OCI-LY1 (cell line): Measurements from ENCODE around the gene CDC25B.

Experiments
- EZH2 ChIP-seq: fragments of 200-600 bp; sonication (generic), shearing (Covaris generic); IDR thresholded peaks from 2 replicates; pipeline ENCODE4 v1.8.0; 2017; ENCODE audit warnings: borderline replicate concordance, mixed run types, mild to moderate bottlenecking, antibody characterized with exemption, low read length, moderate library complexity, mixed read lengths
- TF ChIP-seq, protein P1 (sequence below): fragments of 200-600 bp; sonication (generic), shearing (Covaris generic); IDR thresholded peaks from 2 replicates; pipeline ENCODE4 v1.5.1; 2017; ENCODE audit warnings: mild to moderate bottlenecking, antibody characterized with exemption, low read length, moderate library complexity, mixed read lengths

GRCh38 chr20:3766422-3767109 is 29.5 kb upstream of the CDC25B start:
- TF ChIP-seq, protein P1, sequence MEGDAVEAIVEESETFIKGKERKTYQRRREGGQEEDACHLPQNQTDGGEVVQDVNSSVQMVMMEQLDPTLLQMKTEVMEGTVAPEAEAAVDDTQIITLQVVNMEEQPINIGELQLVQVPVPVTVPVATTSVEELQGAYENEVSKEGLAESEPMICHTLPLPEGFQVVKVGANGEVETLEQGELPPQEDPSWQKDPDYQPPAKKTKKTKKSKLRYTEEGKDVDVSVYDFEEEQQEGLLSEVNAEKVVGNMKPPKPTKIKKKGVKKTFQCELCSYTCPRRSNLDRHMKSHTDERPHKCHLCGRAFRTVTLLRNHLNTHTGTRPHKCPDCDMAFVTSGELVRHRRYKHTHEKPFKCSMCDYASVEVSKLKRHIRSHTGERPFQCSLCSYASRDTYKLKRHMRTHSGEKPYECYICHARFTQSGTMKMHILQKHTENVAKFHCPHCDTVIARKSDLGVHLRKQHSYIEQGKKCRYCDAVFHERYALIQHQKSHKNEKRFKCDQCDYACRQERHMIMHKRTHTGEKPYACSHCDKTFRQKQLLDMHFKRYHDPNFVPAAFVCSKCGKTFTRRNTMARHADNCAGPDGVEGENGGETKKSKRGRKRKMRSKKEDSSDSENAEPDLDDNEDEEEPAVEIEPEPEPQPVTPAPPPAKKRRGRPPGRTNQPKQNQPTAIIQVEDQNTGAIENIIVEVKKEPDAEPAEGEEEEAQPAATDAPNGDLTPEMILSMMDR, result no peak
- TF ChIP-seq EZH2, result no peak
